RKO (cell line): ENCODE results near the gene DLX4.

ENCODE experiments used
- DNase-seq: peaks from one replicate; pipeline ENCODE4 v3.0.0-alpha.2; 2016; ENCODE audit warnings: low spot score

Gene DLX4

GRCh38 chr17:49969134-49969759 is at the start of gene DLX4:
DLX4 (plus strand) TSS chr17:49969190; CDS start chr17:49969469, 279 bp downstream.
- no peak for DNase-seq

- DNase-seq = no peak
Measured at GRCh38 chr17:49920030-49920769, 48.8 kb upstream of the DLX4 start.

DNA sequence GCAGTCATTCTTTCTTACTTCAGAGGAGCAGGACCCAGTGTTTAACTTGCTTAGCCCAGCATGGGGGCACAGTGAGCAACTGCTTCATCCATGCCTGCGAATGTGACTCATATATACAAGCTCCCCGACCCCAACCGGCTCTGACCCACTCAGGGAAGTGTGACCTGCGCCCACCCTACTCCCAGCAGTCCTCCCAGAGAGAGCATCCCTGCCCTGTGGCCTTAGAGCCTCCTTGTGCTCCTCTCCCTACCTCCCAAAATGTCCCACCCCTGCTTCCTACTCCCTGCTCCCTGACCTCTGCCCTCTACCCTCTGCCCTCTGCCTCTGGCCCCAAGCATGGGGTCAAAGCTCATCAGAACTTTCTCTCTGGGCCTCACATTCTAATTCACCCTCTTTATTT is 46.9 kb upstream of the DLX4 start:
- no peak for DNase-seq

GRCh38 chr17:49924116-49924515 is 44.9 kb upstream of the DLX4 start:
- DNase-seq = no peak

- no peak for DNase-seq
Measured at GRCh38 chr17:49924589-49924988, 44.4 kb upstream of the DLX4 start.

- no peak for DNase-seq
Measured at GRCh38 chr17:49925921-49926320, 43.1 kb upstream of the DLX4 start.

- no peak for DNase-seq
Measured at GRCh38 chr17:49926886-49927285, 42.1 kb upstream of the DLX4 start.

- no peak for DNase-seq
Measured at GRCh38 chr17:49928126-49928800, 40.7 kb upstream of the DLX4 start.

GRCh38 chr17:49928837-49929475 is 40.0 kb upstream of the DLX4 start:
- no peak for DNase-seq

- no peak for DNase-seq
Measured at GRCh38 chr17:49930880-49931279, 38.1 kb upstream of the DLX4 start.

DNA sequence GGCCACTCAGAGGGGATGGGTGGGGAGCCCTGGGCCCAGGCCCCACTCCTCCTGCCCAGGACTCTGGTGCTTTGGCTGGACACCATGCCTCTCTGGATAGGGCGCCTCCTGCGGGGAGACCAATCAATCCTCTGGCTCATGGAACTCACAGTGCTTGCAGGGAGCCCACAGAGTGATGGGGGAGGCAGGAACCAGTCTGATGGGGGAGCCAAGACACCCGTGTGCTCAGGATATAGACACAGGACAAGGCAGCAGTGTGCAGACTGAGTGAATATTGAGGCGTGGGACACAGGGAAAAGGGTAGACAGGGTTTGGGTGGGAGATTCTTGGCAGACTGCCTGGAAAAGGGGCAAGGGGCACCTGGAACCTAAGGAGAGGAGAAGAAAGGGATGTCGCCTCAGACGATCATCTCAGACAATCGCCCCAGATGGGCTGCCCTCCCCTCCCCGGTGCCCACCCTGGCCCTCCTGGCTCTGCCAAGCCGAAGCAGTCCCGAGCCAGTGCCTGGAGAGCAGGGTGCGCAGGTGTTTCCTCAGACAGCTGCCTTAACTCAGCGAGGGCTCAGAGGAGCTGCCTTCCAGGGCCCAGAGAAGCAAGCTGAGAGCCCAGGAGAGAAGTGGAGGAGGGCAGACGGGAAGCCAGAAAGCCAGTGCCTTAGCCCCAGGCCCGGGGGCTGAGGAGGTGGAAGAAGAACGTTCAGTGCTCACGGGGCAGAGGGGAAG is 37.4 kb upstream of the DLX4 start:
- DNase-seq = no peak

GRCh38 chr17:49932138-49932723 is 36.8 kb upstream of the DLX4 start:
- no peak for DNase-seq

DNA sequence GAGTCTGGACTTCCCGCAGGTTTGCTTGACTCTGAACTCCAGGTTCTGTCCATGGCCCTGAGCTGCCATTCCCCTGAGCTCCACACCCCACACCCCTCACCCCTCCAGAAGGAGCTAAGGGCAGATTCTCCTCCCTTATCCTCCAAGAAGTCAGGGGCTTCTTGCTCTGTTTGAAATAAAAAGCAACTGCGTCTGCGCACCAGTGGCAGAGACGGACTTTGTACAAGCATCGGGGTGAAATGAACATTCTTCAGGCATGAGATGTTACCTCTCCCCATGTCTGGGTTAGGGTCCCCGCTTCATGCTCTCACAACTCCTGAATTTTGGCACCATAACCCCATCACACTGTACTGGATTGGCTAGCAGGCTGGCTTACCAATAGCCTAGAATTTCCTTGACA is 36.1 kb upstream of the DLX4 start:
- DNase-seq = no peak

GRCh38 chr17:49935526-49936210 is 33.3 kb upstream of the DLX4 start:
- no peak for DNase-seq

DNA sequence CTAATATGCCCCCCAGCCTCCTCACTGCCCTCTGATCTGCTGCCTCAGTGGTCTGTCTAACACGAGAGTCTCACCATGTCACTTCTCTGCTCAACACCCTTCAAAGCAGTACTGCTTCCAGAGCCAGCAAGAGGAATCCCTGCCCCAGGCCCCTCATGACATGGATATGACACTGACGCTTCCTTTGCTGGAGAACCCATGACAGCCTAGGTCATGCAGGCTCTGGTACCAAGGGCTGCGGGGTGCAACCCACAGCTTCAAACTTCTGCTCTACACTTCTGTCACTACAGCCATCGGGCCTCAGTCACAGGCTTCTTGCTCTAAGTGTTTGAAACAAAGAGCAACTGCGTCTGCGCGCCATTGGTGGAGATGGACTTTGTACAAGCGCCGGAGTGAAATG is 32.6 kb upstream of the DLX4 start:
- DNase-seq = no peak

GRCh38 chr17:49939318-49939717 is 29.7 kb upstream of the DLX4 start:
- DNase-seq = no peak

GRCh38 chr17:49941427-49941826 is 27.6 kb upstream of the DLX4 start:
- DNase-seq = no peak

- no peak for DNase-seq
Measured at GRCh38 chr17:49942947-49943346, 26.0 kb upstream of the DLX4 start.

GRCh38 chr17:49944273-49944870 is 24.6 kb upstream of the DLX4 start:
- DNase-seq = no peak

GRCh38 chr17:49946208-49946607 is 22.8 kb upstream of the DLX4 start:
- DNase-seq = no peak
